ENCODE measurements around the gene NFE2L2.
"Not testable (repeated sequence)": the region's sequence is repeated elsewhere in the genome, so short reads cannot be mapped to it uniquely, and the experiment has no call there.

The NFE2L2 gene

GRCh38 chr2:177188482-177189469, 75.8 kb downstream of the NFE2L2 start:
- DNase-seq: no peak

GRCh38 chr2:177187631-177188312, 76.8 kb downstream of the NFE2L2 start:
- no peak for DNase-seq

DNA sequence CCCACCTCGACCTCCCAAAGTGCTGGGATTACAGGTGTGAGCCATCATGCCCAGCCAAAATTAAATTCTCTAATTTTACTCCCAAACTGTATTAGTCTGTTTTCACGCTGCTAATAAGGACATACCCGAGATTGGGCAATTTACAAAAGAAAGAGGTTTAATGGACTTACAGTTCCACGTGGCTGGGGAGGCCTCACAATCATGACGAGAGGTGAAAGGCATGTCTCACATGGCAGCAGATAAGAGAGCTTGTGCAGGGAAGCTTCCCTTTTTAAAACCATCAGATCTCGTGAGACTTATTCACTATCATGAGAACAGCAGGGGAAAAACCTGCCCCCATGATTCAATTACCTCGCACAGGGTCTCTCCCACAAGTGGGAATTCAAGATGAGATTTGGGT, 78.5 kb downstream of the NFE2L2 start:
- not testable (repeated sequence) for DNase-seq

GRCh38 chr2:177184606-177185005, 79.9 kb downstream of the NFE2L2 start:
- DNase-seq: no peak

- DNase-seq: no peak
These were observed 80.7 kb downstream of the NFE2L2 start for GRCh38 chr2:177183860-177184259.
